DND-41 (cell line): ENCODE measurements around the gene TBC1D3I.

Source experiments
- ATAC-seq: fragments of 200-7000 bp; cut with Tn5 transposase; 3 replicates; pipeline ENCODE4 v1.9.1; 2021; ENCODE audit warnings: low read depth; ENCODE audit not compliant: insufficient read depth
- DNase-seq: peaks from one replicate; pipeline ENCODE4 v3.0.0-alpha.2; 2020
- H2AFZ ChIP-seq: 2 replicates; pipeline ENCODE4 v1.6.0; 2012; ENCODE audit warnings: low read depth, low read length
- H3K27ac ChIP-seq: 2 replicates; pipeline ENCODE4 v1.5.1; 2012; ENCODE audit warnings: low read length, inconsistent platforms
- H3K27me3 ChIP-seq: fragments of 200-600 bp; sonication (generic); 2 replicates; pipeline ENCODE4 v1.6.0; 2012; ENCODE audit warnings: low read length, mild to moderate bottlenecking, inconsistent platforms; ENCODE audit not compliant: insufficient read depth, poor library complexity
- H3K36me3 ChIP-seq: 2 replicates; pipeline ENCODE4 v1.5.1; 2012; ENCODE audit warnings: low read length, inconsistent platforms; ENCODE audit not compliant: insufficient read depth
- H3K4me1 ChIP-seq: 2 replicates; pipeline ENCODE4 v1.5.1; 2012; ENCODE audit warnings: mild to moderate bottlenecking, low read length; ENCODE audit not compliant: insufficient read depth
- H3K4me2 ChIP-seq: 2 replicates; pipeline ENCODE4 v1.6.0; 2012; ENCODE audit warnings: mild to moderate bottlenecking, moderate library complexity, low read length, inconsistent platforms; ENCODE audit not compliant: insufficient read depth
- H3K4me3 ChIP-seq, 2 experiments: fragments of 200-600 bp in 1 of 2; shearing (Covaris generic) in 1 of 2; 2 replicates each; pipeline ENCODE4 v1.5.1; 2012 to 2016; ENCODE audit warnings: inconsistent platforms in 2 of 2, low read length in 2 of 2, mild to moderate bottlenecking in 2 of 2, low read depth in 1 of 2, moderate library complexity in 1 of 2
- H3K79me2 ChIP-seq: 2 replicates; pipeline ENCODE4 v1.6.0; 2012; ENCODE audit warnings: low read length, inconsistent platforms; ENCODE audit not compliant: insufficient read depth
- H3K9ac ChIP-seq: 2 replicates; pipeline ENCODE4 v1.6.0; 2012; ENCODE audit warnings: low read depth, mild to moderate bottlenecking, inconsistent platforms, low read length, moderate library complexity
- H3K9me3 ChIP-seq: 2 replicates; pipeline ENCODE4 v1.5.1; 2012; ENCODE audit warnings: low read length, moderate library complexity, mild to moderate bottlenecking, inconsistent platforms; ENCODE audit not compliant: insufficient read depth, severe bottlenecking
- H4K20me1 ChIP-seq: 2 replicates; pipeline ENCODE4 v1.6.0; 2012; ENCODE audit warnings: low read length; ENCODE audit not compliant: insufficient read depth
- CTCF ChIP-seq: IDR thresholded peaks from 2 replicates; pipeline ENCODE4 v1.5.1; 2012; ENCODE audit warnings: borderline replicate concordance, low read length, moderate library complexity, mild to moderate bottlenecking; ENCODE audit not compliant: poor library complexity, severe bottlenecking; ENCODE audit errors: extremely low read depth
- EZH2 ChIP-seq: IDR thresholded peaks from 3 replicates; pipeline ENCODE4 v1.6.1; 2012; ENCODE audit warnings: borderline replicate concordance, low read depth, mild to moderate bottlenecking, moderate library complexity, low read length, inconsistent platforms; ENCODE audit not compliant: severe bottlenecking

Gene TBC1D3I

DNA sequence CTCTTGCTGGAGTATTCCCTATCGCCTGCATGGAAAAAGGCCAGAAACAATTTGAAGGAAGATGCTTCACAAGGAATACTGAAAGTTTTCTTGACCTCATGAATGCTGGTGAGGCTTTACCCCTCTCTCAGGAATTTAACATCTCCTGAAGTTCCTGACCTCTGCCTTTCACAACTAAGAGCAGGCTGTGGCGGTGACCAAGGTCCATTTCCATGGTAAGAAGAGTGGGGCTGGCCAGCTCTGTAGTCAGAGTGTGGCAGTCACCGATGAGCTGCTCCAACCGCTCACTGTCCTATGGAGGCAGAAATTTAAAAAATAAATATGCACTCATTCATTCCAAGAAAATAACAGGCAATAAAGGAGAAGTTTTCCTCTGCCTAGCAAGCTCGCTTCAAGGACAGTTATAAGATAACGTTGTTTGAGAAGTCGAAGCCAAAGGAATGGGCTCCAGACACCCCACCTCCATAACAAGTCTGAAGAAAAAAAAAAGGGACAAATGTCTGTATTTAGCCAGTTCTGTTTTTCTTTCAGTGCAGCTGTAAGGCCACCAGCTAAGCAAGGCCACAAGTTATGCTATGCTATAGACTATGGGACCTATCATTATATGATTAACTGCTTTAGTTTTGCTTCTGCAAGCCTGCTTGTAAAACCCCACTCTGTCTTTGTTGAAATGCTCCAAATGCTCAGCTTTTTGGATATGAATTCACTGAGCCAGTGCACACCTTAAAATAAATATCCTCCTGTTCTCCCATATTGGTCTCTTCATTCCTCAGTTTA lies 59.5 kb downstream of the TBC1D3I start:
- TF ChIP-seq CTCF (no peak), EZH2 (no peak)
- H3K4me1 ChIP-seq: peaks cover 40% of the 10 kb centered on the region
- no peak overlapping the region for H3K27ac ChIP-seq
- no peaks in the 10 kb centered on the region for H4K20me1 ChIP-seq
- DNase-seq (no peak), ATAC-seq (no peak)
- no peaks in the 10 kb centered on the region for H3K27me3 ChIP-seq
- no peak overlapping the region for H3K4me2 ChIP-seq
- H3K4me3 ChIP-seq: no peak overlapping the region
- H3K36me3 ChIP-seq: no peaks in the 10 kb centered on the region
- no peak overlapping the region for H3K9ac ChIP-seq
- no peaks in the 10 kb centered on the region for H3K79me2 ChIP-seq
- H2AFZ ChIP-seq: no peak overlapping the region
- no peaks in the 10 kb centered on the region for H3K9me3 ChIP-seq
